ENCODE data around the gene RCCD1. TPM values are rescaled to one million over a fixed set of nuclear protein-coding genes. Genes with fewer than 3 reads are reported as not detected.
"Not testable (repeated sequence)": the region's sequence is repeated elsewhere in the genome, so short reads cannot be mapped to it uniquely, and the experiment has no call there.

Gene RCCD1
- polyA plus RNA-seq (2013, experiment 1 of 2; ENCODE audit: insufficient read length): 14.5 TPM
- 15.1 TPM for polyA plus RNA-seq (2013, experiment 2 of 2; ENCODE audit: insufficient read length)

DNA sequence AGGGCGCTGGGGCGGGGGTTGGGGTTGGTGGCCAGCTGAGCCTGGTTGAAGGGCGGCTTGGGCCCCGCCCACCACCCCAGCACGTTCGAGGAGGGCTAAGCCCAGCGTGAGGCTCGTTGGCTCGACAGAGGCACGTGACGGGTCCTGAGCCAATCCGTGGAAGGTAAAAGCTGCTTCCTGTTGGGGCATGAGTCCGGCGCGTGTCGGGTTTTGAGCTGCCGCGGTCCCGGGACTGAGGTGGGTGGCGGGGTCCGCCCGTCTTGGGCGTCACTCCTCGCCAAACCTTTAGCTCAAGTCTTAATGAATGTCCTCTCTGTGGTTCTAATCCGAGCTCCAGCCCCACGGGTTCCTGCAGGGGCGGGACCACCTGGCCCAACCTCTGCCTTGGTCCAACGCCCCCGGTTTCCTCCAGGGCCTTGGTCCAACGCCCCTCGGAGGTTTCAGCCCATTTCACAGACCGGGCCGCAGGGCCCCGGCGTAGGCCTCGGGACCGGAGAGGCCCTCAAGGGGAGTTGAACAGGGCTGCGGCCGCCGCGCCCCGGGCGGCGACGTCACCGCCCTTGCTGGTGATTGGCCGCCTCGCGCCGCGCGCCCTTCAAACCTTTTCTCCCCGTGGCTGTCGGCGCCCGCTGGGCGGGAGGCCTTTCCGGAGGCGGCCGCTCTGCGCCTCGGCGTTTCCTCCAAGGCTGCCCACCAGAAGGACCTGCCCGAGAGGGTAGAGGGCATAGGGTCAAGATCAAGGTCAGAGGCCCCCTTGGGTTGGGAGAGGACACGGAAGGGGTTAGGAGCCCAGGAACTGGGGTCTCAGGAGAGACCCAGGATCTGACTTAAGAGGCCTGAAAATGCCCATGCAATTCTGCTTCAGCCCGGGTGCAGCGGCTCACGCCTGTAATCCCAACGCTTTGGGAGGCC lies at the start of gene RCCD1:
Gene RCCD1 (plus strand): TSS at position 173 of the 912 bp plus-strand sequence. CDS start 1,851 bp downstream, outside the sequence.
- peak; percentile 95 for DNase-seq

DNA sequence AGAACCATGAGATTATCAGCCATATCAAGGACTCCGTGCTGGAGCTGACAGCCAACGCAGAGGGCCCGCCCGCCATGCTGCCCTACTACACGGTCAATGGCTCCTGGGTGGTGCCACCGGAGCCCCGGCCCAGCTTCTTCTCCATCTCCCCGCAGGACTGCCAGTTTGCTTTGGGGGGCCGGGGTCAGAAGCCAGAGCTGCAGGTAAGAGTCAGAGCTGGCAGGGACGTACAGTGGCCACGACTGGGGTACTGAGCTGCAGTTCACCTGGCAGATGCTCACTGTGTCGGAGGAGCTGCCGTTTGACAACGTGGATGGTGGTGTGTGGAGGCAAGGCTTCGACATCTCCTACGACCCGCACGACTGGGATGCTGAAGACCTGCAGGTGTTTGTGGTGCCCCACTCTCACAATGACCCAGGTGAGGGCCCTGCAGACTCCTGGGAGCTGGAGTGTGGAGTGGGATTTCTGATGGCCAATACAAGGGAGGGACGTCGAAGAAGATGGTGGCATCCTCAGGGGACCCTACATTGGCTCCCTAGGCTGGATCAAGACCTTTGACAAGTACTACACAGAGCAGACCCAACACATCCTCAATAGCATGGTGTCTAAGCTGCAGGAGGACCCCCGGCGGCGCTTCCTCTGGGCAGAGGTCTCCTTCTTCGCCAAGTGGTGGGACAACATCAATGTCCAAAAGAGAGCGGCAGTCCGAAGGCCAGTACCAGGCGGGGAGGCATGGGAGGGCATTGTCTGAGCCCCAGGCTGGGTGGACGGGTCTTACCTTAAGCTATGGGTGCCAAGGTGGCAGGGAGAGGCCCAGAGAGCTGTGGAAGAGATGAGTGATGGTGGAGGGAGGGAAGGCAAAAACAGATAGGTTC lies 49.1 kb upstream of the RCCD1 start:
- no peak for DNase-seq

GRCh38 chr15:90906181-90906849 lies 48.4 kb upstream of the RCCD1 start:
- no peak for DNase-seq

GRCh38 chr15:90907051-90907660 lies 47.5 kb upstream of the RCCD1 start:
- DNase-seq: no peak

DNA sequence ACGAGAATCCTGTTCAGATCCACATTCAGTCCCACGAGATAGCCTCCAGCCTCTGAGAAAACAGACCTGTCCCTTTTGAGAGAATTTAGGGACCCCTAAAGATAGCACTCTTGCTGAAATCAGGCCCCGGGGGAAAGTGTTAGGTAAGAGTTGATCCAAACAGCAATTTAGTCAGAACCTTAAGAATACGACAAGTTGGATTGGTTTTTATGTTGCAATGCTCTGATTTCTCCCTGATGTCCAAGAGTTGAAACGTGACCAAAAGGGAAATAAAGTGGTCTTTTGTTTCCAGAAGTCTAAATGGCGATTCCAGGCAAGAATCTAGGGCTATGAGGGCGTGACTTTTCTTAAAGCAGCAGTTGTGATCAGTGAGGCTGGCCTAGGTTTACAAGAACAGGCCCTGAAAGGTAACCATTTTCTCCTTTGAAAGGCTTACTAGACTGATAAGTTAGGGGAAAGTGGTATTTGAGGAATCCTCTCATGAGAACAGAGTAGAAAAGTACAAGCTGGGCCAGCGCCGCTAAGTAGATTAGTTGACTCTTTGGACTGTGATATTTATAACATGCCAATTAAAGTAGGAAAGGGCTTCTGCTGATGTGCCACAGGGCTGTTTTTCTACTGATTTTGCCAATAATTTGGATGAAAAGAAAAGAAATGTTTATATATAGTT lies 46.7 kb upstream of the RCCD1 start:
- no peak for DNase-seq

DNA sequence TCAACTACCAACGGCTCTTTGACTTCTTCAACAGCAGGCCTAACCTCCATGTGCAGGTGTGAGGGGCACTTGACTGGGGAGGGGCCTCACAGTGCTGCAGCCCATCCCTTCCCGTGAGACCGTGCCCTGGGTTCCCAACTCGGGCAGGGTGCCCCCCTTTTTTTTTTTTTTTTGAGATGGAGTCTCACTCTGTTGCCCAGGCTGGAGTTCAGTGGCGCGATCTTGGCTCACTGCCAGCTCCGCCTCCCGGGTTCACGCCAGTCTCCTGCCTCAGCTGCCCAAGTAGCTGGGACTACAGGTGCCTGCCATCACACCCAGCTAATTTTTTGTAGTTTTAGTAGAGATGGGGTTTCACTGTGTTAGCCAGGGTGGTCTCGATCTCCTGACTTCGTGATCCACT lies 45.2 kb upstream of the RCCD1 start:
- DNase-seq: not testable (repeated sequence)

GRCh38 chr15:90909976-90910375 lies 44.7 kb upstream of the RCCD1 start:
- no peak for DNase-seq

GRCh38 chr15:90910441-90911301 lies 44.0 kb upstream of the RCCD1 start:
- no peak for DNase-seq

DNA sequence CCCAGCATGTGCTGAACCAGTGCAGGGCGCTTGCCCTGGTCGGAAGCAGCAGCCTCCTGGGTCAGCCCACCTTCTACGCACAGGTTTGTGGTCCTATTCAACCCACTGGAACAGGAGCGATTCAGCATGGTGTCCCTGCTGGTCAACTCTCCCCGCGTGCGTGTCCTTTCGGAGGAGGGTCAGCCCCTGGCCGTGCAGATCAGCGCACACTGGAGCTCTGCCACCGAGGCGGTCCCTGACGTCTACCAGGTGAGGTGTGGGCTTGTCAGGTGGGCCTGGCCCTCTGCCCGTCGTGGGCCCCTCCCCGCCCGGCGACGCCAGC lies 43.4 kb upstream of the RCCD1 start:
- no peak for DNase-seq

DNA sequence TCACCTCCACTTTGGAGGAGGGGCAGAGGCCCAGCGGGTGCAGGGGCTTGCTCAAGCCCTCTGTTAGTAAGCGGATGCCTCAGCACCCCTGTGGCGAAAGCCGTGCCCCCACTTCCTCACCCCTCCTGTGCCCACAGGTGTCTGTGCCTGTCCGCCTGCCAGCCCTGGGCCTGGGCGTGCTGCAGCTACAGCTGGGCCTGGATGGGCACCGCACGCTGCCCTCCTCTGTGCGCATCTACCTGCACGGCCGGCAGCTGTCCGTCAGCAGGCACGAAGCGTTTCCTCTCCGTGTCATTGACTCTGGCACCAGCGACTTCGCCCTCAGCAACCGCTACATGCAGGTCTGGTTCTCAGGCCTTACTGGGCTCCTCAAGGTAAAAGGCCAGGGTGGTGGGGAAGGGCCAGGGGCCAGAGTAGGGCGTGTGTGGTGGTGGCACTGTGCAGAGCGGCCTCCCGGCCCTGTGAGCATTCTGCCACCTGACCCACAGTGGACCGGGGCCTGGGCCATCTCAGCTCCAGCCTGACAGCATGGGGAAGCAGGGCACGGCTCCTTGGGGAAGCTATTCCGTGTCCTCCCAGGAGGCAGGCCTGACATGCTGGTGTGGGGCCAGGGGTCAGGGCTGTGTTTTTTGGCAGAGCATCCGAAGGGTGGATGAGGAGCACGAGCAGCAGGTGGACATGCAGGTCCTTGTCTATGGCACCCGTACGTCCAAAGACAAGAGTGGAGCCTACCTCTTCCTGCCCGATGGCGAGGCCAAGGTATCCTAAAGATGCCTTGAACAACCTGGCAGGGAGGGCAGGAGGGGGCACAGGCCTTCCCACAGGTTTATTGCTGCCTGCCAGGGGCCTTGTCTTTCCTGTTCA lies 42.5 kb upstream of the RCCD1 start:
- DNase-seq: no peak

- DNase-seq: no peak
Measured at GRCh38 chr15:90912770-90913075, 42.0 kb upstream of the RCCD1 start.

DNA sequence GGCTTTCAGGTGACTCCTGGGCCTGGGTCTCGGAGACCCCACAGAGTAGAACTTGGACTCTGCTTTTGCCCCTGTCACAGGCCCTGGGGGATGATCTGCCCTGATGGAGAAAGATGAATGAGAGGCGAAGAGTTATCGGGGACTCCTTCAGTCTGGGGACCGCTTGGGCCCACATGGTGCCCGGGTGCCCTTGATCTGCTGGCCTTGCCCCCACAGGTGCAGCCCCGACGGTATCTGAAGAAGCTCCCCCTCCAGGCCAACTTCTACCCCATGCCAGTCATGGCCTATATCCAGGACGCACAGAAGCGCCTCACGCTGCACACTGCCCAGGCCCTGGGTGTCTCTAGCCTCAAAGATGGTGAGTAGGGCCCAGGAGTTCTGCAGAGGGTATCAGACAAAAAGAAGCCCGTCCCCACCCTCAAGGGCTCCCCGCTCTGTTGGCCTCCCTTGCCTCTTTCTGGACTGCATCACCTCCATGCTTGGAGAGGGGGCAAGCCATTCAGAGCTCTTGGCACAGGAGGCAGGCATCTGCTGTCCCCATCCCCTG lies 41.2 kb upstream of the RCCD1 start:
- no peak for DNase-seq

- no peak for DNase-seq
Measured at GRCh38 chr15:90914305-90915080, 40.2 kb upstream of the RCCD1 start.

- DNase-seq: no peak
Measured at GRCh38 chr15:90915216-90915807, 39.4 kb upstream of the RCCD1 start.

- no peak for DNase-seq
Measured at GRCh38 chr15:90915808-90916440, 38.8 kb upstream of the RCCD1 start.

DNA sequence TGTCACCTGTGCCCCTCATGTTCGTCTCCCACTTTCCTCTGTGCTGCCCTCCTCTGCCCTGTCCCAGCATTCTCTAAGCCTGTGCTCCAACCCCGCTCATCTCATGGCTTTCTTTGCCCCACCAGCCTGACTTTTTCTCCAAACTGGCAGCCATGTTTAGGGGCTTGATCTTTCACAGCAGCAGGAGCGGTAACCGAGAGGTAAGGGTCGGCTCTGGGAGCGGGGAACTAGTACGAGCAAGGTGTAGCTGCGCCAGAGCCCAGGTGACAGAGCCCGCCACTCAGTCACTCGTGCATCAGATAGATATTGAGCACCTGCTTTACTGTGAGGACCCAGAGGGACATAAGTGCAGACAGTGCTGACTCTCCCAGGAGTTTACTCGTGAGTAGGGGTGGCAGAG lies 38.2 kb upstream of the RCCD1 start:
- no peak for DNase-seq

DNA sequence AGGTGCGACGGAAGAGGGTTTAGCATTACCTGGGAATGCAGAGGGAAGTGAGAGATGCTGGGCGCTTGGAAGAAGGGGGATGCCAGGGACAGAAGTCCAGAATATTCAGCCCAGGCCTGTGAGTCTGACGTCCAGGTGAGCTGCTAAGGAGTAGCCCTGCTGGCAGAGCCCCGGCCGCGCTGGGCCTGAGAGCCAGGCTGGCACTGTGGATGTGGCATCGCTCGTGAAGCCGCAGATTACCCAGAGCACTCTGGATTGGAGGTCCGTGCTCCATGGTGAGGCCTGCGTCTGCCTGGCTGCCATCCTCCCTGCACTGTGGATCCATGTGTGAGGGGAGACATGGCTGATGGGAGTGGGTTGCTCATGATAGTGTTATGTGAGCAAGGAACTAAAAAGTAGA lies 37.1 kb upstream of the RCCD1 start:
- DNase-seq: no peak
